Central memory CD8-positive, alpha-beta T cell (primary cell): ENCODE results near the gene STARD8.

Experiments used
- ATAC-seq: fragments of 150-1000 bp; cut with Tn5 transposase; replicated peaks from 2 replicates; pipeline ENCODE4 v1.10.0; 2022; ENCODE audit warnings: mild to moderate bottlenecking, moderate FRiP score, moderate number of reproducible peaks; ENCODE audit not compliant: poor library complexity, severe bottlenecking; ENCODE audit errors: extremely low read depth
- DNase-seq, 2 donors: peaks; one replicate each; pipeline ENCODE4 v3.0.0; 2021; ENCODE audit warnings: low spot score in 2 of 2
- H3K27ac Mint-ChIP-seq: one replicate; pipeline ENCODE4 v1.8.0; 2022; ENCODE audit warnings: low read depth, mild to moderate bottlenecking, moderate library complexity, mixed read lengths
- H3K27me3 Mint-ChIP-seq: one replicate; pipeline ENCODE4 v1.8.0; 2022; ENCODE audit warnings: mixed read lengths
- H3K36me3 Mint-ChIP-seq: one replicate; pipeline ENCODE4 v1.8.0; 2022; ENCODE audit warnings: mild to moderate bottlenecking, moderate library complexity, mixed read lengths; ENCODE audit not compliant: insufficient read depth
- H3K4me1 Mint-ChIP-seq: one replicate; pipeline ENCODE4 v1.8.0; 2022; ENCODE audit warnings: mixed read lengths
- H3K4me3 Mint-ChIP-seq: one replicate; pipeline ENCODE4 v1.8.0; 2022; ENCODE audit warnings: mild to moderate bottlenecking, moderate library complexity, mixed read lengths
- H3K9me3 Mint-ChIP-seq: one replicate; pipeline ENCODE4 v1.8.0; 2022; ENCODE audit warnings: mixed read lengths

STARD8 gene

DNA sequence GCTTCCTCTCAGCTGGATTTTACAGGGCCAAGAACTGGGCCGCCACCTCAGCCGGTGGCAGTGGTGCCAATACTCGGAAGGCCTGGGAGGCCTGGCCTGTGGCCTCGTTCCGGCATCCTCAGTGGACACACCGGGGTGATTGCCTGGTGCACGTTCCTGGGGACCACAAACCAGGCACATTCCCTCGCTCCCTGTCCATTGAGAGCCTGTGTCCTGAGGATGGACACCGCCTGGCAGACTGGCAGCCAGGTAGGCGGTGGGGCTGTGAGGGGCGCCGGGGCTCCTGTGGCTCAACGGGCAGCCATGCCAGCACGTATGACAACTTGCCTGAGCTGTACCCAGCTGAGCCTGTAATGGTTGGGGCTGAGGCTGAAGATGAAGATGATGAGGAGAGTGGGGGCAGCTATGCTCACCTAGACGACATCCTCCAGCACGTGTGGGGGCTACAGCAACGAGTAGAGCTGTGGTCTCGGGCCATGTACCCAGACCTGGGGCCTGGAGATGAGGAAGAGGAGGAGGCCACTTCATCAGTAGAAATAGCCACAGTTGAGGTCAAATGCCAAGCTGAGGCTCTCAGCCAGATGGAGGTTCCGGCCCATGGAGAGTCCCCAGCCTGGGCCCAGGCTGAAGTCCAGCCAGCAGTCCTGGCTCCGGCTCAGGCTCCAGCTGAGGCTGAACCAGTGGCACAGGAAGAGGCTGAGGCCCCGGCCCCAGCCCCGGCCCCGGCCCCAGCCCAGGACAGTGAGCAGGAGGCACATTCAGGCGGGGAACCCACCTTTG lies 70.4 kb downstream of the STARD8 start:
- peaks cover 2% of the 10 kb centered on the region for H3K36me3 Mint-ChIP-seq
- DNase-seq, result no peak
- H3K4me1 Mint-ChIP-seq, result no peaks in the 10 kb centered on the region
- H3K27ac Mint-ChIP-seq, result no peak overlapping the region
- H3K4me3 Mint-ChIP-seq, result no peak overlapping the region
- no peaks in the 10 kb centered on the region for H3K9me3 Mint-ChIP-seq
- no peak for ATAC-seq
- H3K27me3 Mint-ChIP-seq, result no peaks in the 10 kb centered on the region

DNA sequence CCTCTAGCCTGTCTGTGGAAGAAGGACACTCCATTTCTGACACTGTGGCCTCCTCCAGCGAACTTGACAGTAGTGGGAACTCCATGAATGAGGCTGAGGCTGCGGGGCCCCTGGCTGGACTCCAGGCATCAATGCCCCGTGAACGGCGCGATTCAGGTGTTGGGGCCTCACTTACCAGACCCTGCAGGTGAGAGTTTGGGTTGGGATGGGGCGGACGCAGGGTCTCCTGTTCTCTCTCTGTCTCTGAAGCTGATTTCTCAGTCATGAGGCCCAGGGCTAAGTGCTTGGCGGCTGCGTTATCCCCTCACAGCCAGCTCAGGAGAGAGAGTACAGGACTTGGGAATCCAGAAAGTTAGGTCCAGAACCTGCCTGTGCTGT lies 71.0 kb downstream of the STARD8 start:
- H3K27ac Mint-ChIP-seq, result no peak overlapping the region
- no peak for ATAC-seq
- no peak overlapping the region for H3K4me3 Mint-ChIP-seq
- no peak for DNase-seq
- H3K36me3 Mint-ChIP-seq, result peaks cover 2% of the 10 kb centered on the region
- no peaks in the 10 kb centered on the region for H3K4me1 Mint-ChIP-seq
- H3K9me3 Mint-ChIP-seq, result no peaks in the 10 kb centered on the region
- H3K27me3 Mint-ChIP-seq, result no peaks in the 10 kb centered on the region

DNA sequence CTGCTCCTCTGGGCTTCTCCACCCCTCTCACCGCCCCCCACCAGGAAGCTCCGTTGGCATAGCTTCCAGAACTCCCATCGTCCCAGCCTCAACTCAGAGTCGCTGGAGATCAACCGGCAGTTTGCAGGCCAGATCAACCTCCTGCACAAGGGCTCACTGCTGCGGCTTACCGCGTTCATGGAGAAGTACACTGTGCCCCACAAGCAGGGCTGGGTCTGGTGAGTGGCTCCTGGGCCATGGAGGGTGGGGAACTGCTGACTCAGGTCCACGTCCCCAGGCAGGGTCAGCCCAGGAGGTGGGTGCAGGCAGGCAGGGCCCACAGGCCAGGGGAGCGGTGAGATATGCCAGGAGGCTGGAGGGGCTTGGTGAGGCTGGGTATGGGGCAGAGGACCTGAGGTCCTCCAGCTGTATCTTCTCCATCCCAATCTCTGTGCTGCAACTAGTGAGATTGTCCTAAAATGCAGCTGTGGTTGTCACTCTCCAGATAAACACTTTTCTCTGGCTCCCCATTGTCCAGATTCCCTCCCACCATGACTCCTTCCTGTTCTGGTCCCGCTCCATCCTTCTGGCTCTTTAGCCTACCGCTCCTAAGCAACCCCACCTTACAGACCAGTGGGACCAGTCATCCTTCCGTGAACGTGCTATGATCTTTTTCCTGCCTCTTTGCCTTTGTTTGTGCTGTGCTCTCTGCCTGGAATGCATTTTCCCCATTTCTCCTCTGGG lies 71.9 kb downstream of the STARD8 start:
- Mint-ChIP-seq H3K27ac (no peak overlapping the region), H3K4me1 (no peaks in the 10 kb centered on the region), H3K27me3 (no peaks in the 10 kb centered on the region), H3K4me3 (no peak overlapping the region), H3K9me3 (no peaks in the 10 kb centered on the region), H3K36me3 (peaks cover 2% of the 10 kb centered on the region)
- no peak for DNase-seq
- ATAC-seq, result no peak

DNA sequence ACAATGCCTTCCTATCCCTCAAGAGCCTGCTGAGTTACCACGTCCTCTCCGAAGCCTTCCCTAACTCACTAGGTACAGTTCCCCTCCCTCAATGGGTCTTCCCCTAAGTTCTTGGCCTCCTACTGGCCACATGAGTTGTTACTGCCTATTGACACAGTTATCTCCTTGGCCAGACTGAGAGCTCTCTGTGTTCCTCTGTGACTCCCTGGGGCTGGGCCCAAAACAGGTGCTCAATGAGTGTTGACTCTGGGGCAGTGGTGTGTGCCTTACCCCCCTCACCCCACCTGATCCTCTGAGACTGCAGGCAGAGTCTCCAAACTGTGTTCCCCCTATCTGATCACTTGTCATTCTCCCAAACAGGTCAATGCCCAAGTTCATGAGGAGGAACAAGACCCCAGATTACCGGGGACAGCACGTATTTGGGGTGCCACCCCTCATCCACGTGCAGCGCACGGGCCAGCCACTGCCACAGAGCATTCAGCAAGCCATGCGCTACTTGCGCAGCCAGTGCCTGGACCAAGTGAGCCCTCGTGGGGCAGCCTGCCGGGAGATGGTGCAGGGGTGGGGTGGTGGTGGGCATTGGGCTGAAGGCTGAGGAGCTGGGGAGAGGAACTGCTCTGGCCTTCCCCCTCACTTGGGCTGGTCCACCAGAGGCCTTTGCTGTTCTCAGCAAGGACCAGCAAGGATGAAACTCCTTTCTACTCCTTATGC lies 72.6 kb downstream of the STARD8 start:
- Mint-ChIP-seq H3K27me3 (no peaks in the 10 kb centered on the region), H3K4me3 (no peak overlapping the region), H3K36me3 (peaks cover 2% of the 10 kb centered on the region), H3K4me1 (no peaks in the 10 kb centered on the region), H3K27ac (no peak overlapping the region), H3K9me3 (no peaks in the 10 kb centered on the region)
- DNase-seq, result no peak
- no peak for ATAC-seq

DNA sequence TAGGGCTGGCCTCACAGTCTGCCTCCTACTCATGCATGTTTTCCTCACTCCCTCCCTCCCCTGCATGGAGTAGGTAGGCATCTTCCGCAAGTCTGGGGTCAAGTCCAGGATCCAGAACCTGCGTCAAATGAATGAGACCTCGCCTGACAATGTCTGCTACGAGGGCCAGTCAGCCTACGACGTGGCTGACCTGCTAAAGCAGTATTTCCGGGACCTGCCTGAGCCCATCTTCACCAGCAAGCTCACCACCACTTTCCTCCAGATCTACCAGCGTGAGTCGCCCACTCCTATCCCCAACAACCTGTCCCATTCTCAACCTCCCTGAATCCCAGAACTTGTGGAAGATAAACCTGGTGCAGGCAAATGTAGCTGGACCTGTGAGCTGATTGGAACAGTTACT lies 73.4 kb downstream of the STARD8 start:
- Mint-ChIP-seq H3K27me3 (no peaks in the 10 kb centered on the region), H3K4me3 (no peak overlapping the region), H3K9me3 (no peaks in the 10 kb centered on the region), H3K4me1 (no peaks in the 10 kb centered on the region), H3K36me3 (peaks cover 2% of the 10 kb centered on the region), H3K27ac (no peak overlapping the region)
- ATAC-seq, result no peak
- DNase-seq, result no peak

DNA sequence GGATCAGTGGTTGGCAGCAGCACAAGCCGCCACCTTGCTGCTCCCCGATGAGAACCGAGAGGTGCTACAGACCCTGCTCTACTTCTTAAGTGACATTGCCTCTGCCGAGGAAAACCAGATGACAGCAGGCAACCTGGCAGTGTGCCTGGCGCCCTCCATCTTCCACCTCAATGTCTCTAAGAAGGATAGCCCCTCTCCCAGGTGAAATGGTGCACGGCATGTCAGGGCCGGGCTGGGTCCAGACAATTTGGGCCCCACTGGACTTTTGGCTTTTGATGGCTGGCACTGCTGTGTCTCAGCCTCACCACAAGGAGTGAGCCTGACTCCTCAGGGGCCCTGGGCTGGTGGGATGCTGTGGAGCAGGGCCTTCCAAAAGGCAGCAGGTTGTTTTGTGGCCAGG lies 74.1 kb downstream of the STARD8 start:
- no peaks in the 10 kb centered on the region for H3K9me3 Mint-ChIP-seq
- no peak overlapping the region for H3K27ac Mint-ChIP-seq
- DNase-seq (no peak), ATAC-seq (no peak)
- no peaks in the 10 kb centered on the region for H3K27me3 Mint-ChIP-seq
- H3K4me3 Mint-ChIP-seq, result no peak overlapping the region
- H3K36me3 Mint-ChIP-seq, result peaks cover 2% of the 10 kb centered on the region
- no peaks in the 10 kb centered on the region for H3K4me1 Mint-ChIP-seq

DNA sequence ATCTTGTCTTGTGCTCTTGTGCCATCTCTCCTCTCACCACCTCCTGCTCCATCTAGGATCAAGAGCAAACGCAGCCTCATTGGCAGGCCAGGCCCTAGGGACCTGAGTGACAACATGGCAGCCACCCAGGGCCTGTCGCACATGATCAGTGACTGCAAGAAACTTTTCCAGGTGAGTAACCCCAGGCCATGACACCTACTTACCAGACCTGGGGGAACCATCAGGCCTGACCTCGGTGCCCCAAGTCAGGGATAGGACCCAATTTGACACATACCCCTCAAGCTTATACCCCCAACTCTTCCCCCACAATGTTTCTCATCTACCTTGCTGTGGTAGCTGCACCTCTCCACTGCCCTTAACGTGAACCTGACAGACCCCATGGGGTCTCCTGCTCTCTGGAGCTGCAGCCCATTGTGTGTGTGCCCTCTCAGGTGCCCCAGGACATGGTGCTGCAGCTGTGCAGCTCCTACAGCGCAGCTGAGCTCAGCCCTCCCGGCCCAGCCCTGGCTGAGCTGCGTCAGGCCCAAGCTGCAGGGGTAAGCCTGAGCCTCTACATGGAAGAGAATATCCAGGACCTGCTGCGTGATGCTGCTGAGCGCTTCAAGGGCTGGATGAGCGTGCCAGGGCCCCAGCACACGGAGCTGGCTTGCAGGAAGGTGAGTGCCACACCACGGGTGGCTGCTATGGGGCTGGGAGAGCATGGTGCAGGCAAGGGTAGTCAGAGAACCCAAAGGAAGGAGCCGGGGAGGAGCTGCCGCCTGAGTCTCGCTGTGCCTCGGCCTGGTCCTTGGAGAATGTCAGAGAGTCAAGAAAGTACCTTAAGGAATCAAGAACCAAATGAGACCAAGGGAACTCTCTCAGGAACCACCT lies 74.8 kb downstream of the STARD8 start:
- Mint-ChIP-seq H3K27me3 (no peaks in the 10 kb centered on the region), H3K9me3 (no peaks in the 10 kb centered on the region), H3K4me3 (no peak overlapping the region), H3K36me3 (peaks cover 2% of the 10 kb centered on the region), H3K27ac (no peak overlapping the region), H3K4me1 (no peaks in the 10 kb centered on the region)
- DNase-seq (no peak), ATAC-seq (no peak)

DNA sequence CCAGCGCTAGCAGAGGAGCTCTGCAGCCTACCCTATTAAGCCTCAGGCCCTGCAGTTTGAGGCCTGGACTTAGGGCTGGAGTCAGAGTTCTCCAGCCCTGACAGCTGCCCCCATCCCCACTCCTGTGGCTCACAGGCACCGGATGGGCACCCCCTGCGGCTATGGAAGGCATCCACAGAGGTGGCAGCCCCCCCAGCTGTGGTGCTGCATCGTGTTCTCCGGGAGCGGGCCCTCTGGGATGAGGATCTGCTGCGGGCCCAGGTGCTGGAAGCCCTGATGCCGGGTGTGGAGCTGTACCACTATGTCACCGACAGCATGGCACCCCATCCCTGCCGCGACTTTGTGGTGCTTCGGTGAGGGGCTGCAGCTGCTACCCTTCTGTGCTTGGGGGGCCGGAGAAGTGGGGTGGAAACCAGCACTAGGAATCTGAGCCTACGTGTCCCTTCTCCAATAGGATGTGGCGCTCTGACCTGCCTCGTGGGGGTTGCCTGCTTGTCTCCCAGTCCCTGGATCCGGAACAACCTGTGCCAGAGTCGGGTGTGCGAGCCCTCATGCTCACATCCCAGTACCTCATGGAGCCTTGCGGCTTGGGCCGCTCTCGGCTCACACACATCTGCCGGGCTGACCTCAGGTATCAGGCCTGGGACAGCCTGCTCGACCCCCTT lies 76.2 kb downstream of the STARD8 start:
- H3K9me3 Mint-ChIP-seq, result no peaks in the 10 kb centered on the region
- no peaks in the 10 kb centered on the region for H3K4me1 Mint-ChIP-seq
- ATAC-seq (no peak), DNase-seq (no peak)
- no peak overlapping the region for H3K27ac Mint-ChIP-seq
- no peaks in the 10 kb centered on the region for H3K27me3 Mint-ChIP-seq
- H3K4me3 Mint-ChIP-seq, result no peak overlapping the region
- no peaks in the 10 kb centered on the region for H3K36me3 Mint-ChIP-seq

DNA sequence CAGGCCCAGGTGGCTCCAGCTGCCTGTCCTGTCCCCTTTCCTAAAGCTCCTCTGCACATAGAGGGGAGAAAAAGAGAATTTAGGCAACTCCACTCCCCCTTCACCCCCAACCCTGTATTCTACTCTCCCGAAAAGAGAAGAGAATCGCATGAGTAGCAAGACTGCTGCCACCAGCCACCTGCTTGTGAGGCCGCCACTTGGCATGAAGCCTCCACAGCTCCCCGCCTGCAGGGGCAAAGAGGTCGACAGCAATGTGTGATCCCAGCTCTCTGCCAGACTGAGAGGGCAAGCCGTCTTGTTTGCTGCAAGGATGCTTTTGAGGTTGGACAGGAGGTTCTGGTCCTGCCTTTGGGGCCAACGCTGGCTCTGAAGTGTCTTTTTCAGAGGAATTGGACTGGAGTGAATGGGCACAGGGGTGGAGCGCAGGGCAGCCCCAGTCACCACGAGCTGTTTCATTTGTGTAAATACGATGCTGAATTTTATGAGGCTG lies 77.1 kb downstream of the STARD8 start:
- no peak for DNase-seq
- Mint-ChIP-seq H3K36me3 (no peaks in the 10 kb centered on the region), H3K27me3 (no peaks in the 10 kb centered on the region), H3K9me3 (no peaks in the 10 kb centered on the region), H3K27ac (no peak overlapping the region), H3K4me1 (no peaks in the 10 kb centered on the region), H3K4me3 (no peak overlapping the region)
- no peak for ATAC-seq

DNA sequence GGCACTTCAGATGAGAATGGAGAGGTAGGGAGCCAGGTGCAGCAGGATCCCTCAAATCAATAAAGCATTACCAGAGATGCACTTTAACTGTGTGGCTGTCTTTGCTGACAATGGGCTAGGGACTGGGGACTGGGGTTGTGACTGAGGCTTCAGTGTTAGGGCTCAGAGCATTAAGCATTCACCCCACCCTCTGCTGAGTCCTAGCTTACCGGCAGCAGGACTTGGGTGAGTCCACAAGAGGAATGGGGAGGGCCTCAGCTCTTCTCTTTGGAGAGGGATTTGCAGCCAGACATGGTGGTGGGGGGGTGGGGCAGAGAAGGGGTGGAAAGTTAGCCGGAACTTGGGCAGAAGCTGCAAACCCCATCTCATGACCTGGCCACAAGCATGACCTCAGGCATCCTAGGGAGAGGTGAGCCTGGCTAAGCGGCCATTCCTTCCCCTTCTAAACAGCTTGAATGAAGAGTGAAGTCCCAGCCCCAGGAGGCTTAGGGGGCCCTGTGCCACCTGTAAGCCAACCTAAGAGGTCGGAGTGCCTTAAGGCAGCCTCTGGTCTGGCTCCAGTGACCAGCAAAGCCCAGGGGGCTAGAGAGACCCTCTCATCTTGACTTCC lies 78.4 kb downstream of the STARD8 start:
- H3K4me1 Mint-ChIP-seq, result no peaks in the 10 kb centered on the region
- no peaks in the 10 kb centered on the region for H3K9me3 Mint-ChIP-seq
- no peak for DNase-seq
- H3K4me3 Mint-ChIP-seq, result no peak overlapping the region
- no peak overlapping the region for H3K27ac Mint-ChIP-seq
- ATAC-seq, result no peak
- H3K27me3 Mint-ChIP-seq, result no peaks in the 10 kb centered on the region
- no peaks in the 10 kb centered on the region for H3K36me3 Mint-ChIP-seq

DNA sequence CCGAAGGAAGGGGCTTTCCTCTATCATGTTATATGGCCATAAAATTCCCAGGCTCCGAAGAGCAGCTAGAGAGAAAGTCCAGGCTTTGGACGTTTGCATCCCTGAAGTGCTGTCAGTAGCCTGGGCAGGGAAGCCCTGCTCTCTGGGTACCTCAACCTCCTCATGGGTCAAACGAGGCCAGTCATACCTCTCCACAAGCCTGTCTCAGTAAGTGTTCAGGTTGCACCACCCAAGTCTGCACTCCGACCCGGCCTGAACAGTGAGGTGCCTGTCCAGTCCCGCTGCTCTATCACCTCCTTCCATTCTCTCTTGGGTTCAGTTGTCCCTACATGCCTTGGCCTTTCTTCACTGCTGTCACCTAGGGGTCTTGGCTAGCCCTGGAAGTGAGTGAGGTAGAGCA lies 78.9 kb downstream of the STARD8 start:
- Mint-ChIP-seq H3K9me3 (no peaks in the 10 kb centered on the region), H3K27me3 (no peaks in the 10 kb centered on the region), H3K36me3 (no peaks in the 10 kb centered on the region), H3K4me3 (no peak overlapping the region), H3K4me1 (no peaks in the 10 kb centered on the region), H3K27ac (no peak overlapping the region)
- ATAC-seq, result no peak
- no peak for DNase-seq
